MM.1S (cell line): ENCODE data around the gene ZNF787.

ENCODE experiments used
- DNase-seq: peaks from one replicate; pipeline ENCODE4 v3.0.0-alpha.2; 2015
- H2AFZ ChIP-seq: fragments of 300-600 bp; sonication (generic); 2 replicates; pipeline ENCODE4 v1.6.0; 2016; ENCODE audit warnings: antibody characterized with exemption, low read length
- H3F3A ChIP-seq: fragments of 300-600 bp; sonication (generic); 2 replicates; pipeline ENCODE4 v1.6.1; 2016; ENCODE audit warnings: mild to moderate bottlenecking, antibody characterized with exemption, low read length, moderate library complexity, mixed read lengths; ENCODE audit not compliant: insufficient read depth
- H3K27ac ChIP-seq: fragments of 300-600 bp; sonication (generic); 2 replicates; pipeline ENCODE4 v1.5.1; 2016; ENCODE audit warnings: mild to moderate bottlenecking, low read length
- H3K27me3 ChIP-seq: fragments of 300-600 bp; sonication (generic); replicated peaks from 2 replicates; pipeline ENCODE4 v1.6.0; 2016; ENCODE audit warnings: low read length; ENCODE audit not compliant: insufficient read depth
- H3K36me3 ChIP-seq: fragments of 300-600 bp; sonication (generic); replicated peaks from 2 replicates; pipeline ENCODE4 v1.6.1; 2016; ENCODE audit warnings: mild to moderate bottlenecking, low read length, mixed read lengths; ENCODE audit not compliant: insufficient read depth
- H3K4me1 ChIP-seq: fragments of 300-600 bp; sonication (generic); 2 replicates; pipeline ENCODE4 v1.6.1; 2016; ENCODE audit warnings: low read length, mixed read lengths
- H3K4me2 ChIP-seq: fragments of 300-600 bp; sonication (generic); 2 replicates; pipeline ENCODE4 v1.6.0; 2016; ENCODE audit warnings: low read depth, low read length
- H3K4me3 ChIP-seq: fragments of 300-600 bp; sonication (generic); 2 replicates; pipeline ENCODE4 v1.5.1; 2016; ENCODE audit warnings: low read length, mixed read lengths
- H3K79me2 ChIP-seq: fragments of 300-600 bp; sonication (generic); 2 replicates; pipeline ENCODE4 v1.6.1; 2016; ENCODE audit warnings: mixed run types, low read length, mixed read lengths
- H3K9ac ChIP-seq: fragments of 300-600 bp; sonication (generic); 2 replicates; pipeline ENCODE4 v1.6.1; 2016; ENCODE audit warnings: low read length, mixed read lengths
- H3K9me2 ChIP-seq: fragments of 300-600 bp; sonication (generic); replicated peaks from 2 replicates; pipeline ENCODE4 v1.6.1; 2016; ENCODE audit warnings: mild to moderate bottlenecking, low read length, mixed read lengths; ENCODE audit not compliant: insufficient read depth
- H3K9me3 ChIP-seq: fragments of 300-600 bp; sonication (generic); replicated peaks from 2 replicates; pipeline ENCODE4 v1.6.1; 2016; ENCODE audit warnings: mild to moderate bottlenecking, low read length, mixed read lengths; ENCODE audit not compliant: insufficient read depth
- H4K20me1 ChIP-seq: fragments of 300-600 bp; sonication (generic); 2 replicates; pipeline ENCODE4 v1.6.1; 2016; ENCODE audit warnings: mild to moderate bottlenecking, low read length, moderate library complexity, mixed read lengths; ENCODE audit not compliant: insufficient read depth
- EZH2 ChIP-seq: fragments of 300-600 bp; sonication (generic); optimal IDR thresholded peaks from 2 replicates; pipeline ENCODE3; 2017; ENCODE audit warnings: low read depth, mild to moderate bottlenecking, antibody characterized with exemption, low read length, mixed read lengths
- EZH2phosphoT487 ChIP-seq: fragments of 300-600 bp; sonication (generic); IDR thresholded peaks from 2 replicates; pipeline ENCODE4 v1.6.1; 2018; ENCODE audit warnings: antibody characterized with exemption, low read length
- TF ChIP-seq, protein P1 (sequence below): fragments of 300-600 bp; sonication (generic); IDR thresholded peaks from 2 replicates; pipeline ENCODE4 v1.5.1; 2016; ENCODE audit warnings: antibody characterized with exemption, low read length, mixed read lengths

Gene ZNF787

DNA sequence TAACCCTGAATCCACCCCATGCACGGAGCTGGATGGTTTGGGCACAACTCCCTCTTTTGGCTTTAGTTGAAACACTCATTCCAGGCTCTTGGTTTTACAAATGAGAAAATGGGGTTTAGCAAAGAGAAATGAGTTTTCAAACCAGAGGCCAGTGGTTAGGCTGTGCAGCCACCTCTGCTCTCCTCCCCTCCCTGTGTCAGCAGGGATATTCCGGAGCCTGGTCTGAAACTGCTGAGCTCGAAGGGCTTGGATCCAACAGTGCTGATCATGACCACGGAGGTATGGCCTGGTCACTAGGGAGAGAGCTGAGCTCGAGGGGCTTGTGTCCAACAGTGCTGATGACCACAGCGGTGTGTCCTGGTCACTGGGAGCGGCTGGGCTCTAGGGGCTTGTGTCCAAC is 41.5 kb downstream of the ZNF787 start:
- no peaks in the 10 kb centered on the region for H3K9me3 ChIP-seq
- no peaks in the 10 kb centered on the region for H3F3A ChIP-seq
- no peaks in the 10 kb centered on the region for H3K27me3 ChIP-seq
- H3K27ac ChIP-seq, result no peak overlapping the region
- no peaks in the 10 kb centered on the region for H3K79me2 ChIP-seq
- H3K4me3 ChIP-seq, result no peak overlapping the region
- no peaks in the 10 kb centered on the region for H4K20me1 ChIP-seq
- H3K36me3 ChIP-seq, result no peaks in the 10 kb centered on the region
- no peaks in the 10 kb centered on the region for H3K4me1 ChIP-seq
- TF ChIP-seq EZH2 (no peak), EZH2phosphoT487 (no peak)
- TF ChIP-seq, protein P1, sequence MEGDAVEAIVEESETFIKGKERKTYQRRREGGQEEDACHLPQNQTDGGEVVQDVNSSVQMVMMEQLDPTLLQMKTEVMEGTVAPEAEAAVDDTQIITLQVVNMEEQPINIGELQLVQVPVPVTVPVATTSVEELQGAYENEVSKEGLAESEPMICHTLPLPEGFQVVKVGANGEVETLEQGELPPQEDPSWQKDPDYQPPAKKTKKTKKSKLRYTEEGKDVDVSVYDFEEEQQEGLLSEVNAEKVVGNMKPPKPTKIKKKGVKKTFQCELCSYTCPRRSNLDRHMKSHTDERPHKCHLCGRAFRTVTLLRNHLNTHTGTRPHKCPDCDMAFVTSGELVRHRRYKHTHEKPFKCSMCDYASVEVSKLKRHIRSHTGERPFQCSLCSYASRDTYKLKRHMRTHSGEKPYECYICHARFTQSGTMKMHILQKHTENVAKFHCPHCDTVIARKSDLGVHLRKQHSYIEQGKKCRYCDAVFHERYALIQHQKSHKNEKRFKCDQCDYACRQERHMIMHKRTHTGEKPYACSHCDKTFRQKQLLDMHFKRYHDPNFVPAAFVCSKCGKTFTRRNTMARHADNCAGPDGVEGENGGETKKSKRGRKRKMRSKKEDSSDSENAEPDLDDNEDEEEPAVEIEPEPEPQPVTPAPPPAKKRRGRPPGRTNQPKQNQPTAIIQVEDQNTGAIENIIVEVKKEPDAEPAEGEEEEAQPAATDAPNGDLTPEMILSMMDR, result no peak
- H3K4me2 ChIP-seq, result no peak overlapping the region
- DNase-seq, result no peak
- no peak overlapping the region for H2AFZ ChIP-seq
- H3K9me2 ChIP-seq, result no peaks in the 10 kb centered on the region
- H3K9ac ChIP-seq, result no peak overlapping the region

DNA sequence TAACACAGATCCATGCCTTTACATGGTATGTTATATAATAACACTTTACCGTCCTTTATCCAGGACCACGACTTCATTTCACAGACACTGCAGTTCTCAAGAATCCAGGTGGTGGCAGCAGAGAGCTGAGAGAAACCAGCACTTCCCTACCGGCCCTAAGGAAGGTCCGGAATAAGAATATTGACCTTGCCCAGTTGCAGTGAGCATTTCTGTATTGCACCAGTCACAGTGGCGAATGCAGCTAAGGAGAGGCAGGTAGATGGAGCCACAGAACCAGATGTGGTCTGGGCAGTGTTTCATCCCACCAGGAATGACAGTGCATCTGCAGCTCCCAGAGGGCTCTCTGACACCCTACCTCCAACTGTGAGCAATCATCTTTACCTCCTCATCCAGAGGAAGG is 44.6 kb downstream of the ZNF787 start:
- peak; percentile 35 for DNase-seq

DNA sequence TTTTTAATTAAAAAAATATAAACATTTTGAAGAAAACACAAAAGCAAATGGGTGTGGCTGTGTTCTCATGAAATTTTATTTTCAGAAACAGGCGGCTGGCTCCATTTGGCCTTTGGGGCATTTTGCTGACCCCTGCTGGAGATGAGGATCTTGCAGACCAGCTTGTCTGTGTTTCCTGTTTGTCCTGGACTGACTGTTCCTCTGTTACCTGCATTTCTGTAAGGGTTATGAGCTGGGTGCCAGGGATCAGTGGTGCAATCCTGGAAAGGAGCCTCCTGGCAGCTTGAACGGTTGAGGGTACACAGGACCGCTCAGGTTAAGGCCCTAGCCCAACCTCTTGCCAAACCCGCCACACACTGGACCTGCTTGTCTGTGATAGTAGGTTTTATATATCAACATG is 49.9 kb downstream of the ZNF787 start:
- no peak overlapping the region for H3K4me3 ChIP-seq
- no peaks in the 10 kb centered on the region for H3F3A ChIP-seq
- H3K4me1 ChIP-seq, result peaks cover 14% of the 10 kb centered on the region
- no peaks in the 10 kb centered on the region for H3K9me3 ChIP-seq
- H3K79me2 ChIP-seq, result no peaks in the 10 kb centered on the region
- peak; percentile 31 for DNase-seq
- H2AFZ ChIP-seq, result no peak overlapping the region
- no peak overlapping the region for H3K4me2 ChIP-seq
- H3K9me2 ChIP-seq, result no peaks in the 10 kb centered on the region
- H3K27me3 ChIP-seq, result no peaks in the 10 kb centered on the region
- no peak overlapping the region for H3K9ac ChIP-seq
- no peak for TF ChIP-seq EZH2phosphoT487
- TF ChIP-seq, protein P1, result peak; percentile 20
- H3K36me3 ChIP-seq, result no peaks in the 10 kb centered on the region
- no peaks in the 10 kb centered on the region for H4K20me1 ChIP-seq
- H3K27ac ChIP-seq, result no peak overlapping the region

More for the DNA sequence above, 44.6 kb downstream of the ZNF787 start:
- no peaks in the 10 kb centered on the region for H3K79me2 ChIP-seq
- no peaks in the 10 kb centered on the region for H3K9me3 ChIP-seq
- no peak overlapping the region for H3K4me2 ChIP-seq
- H3K9ac ChIP-seq, result no peak overlapping the region
- H3K4me3 ChIP-seq, result no peak overlapping the region
- H3K27ac ChIP-seq, result no peak overlapping the region
- no peaks in the 10 kb centered on the region for H3K36me3 ChIP-seq
- H4K20me1 ChIP-seq, result no peaks in the 10 kb centered on the region
- no peak overlapping the region for H2AFZ ChIP-seq
- H3K27me3 ChIP-seq, result no peaks in the 10 kb centered on the region
- no peaks in the 10 kb centered on the region for H3K4me1 ChIP-seq
- H3F3A ChIP-seq, result no peaks in the 10 kb centered on the region
- H3K9me2 ChIP-seq, result no peaks in the 10 kb centered on the region
- TF ChIP-seq, protein P1, result peak; percentile 80
- no peak for TF ChIP-seq EZH2phosphoT487
